K562 (cell line): ENCODE measurements around the gene DALRD3. TPM values are rescaled to one million over a fixed set of nuclear protein-coding genes. Genes with fewer than 3 reads are reported as not detected.

Experiments
- CREBBP ChIP-seq: IDR thresholded peaks from one replicate; pipeline ENCODE4 v1.6.1; 2012; ENCODE audit warnings: low read depth, mild to moderate bottlenecking, control low read depth, inconsistent platforms, low read length
- FOXK1 ChIP-seq: sonication (generic); formaldehyde crosslinking; IDR thresholded peaks from 2 replicates; pipeline ENCODE4 v1.8.0; 2022; ENCODE audit warnings: missing genetic modification reagents, mild to moderate bottlenecking, borderline replicate concordance
- GATAD2B ChIP-seq: fragments of 450-650 bp; IDR thresholded peaks from 2 replicates; pipeline ENCODE4 v1.6.1; 2017; ENCODE audit warnings: mild to moderate bottlenecking, borderline replicate concordance
- HDAC8 ChIP-seq: fragments of 450-650 bp; IDR thresholded peaks from 2 replicates; pipeline ENCODE4 v1.6.1; 2016; ENCODE audit warnings: mild to moderate bottlenecking, missing genetic modification characterization, moderate library complexity, missing compliant biosample characterization
- KAT2B ChIP-seq: IDR thresholded peaks from one replicate; pipeline ENCODE4 v1.6.1; 2012; ENCODE audit warnings: low read depth, mild to moderate bottlenecking, control low read depth, inconsistent platforms, low read length, moderate library complexity
- KAT8 ChIP-seq: fragments of 450-650 bp; IDR thresholded peaks from 2 replicates; pipeline ENCODE4 v1.6.1; 2016; ENCODE audit warnings: low read depth, mild to moderate bottlenecking
- KLF1 ChIP-seq: fragments of 450-650 bp; IDR thresholded peaks from 2 replicates; pipeline ENCODE4 v1.6.1; 2016; ENCODE audit warnings: missing genetic modification characterization, missing compliant biosample characterization
- POLR2AphosphoS5 ChIP-seq: IDR thresholded peaks from 2 replicates; pipeline ENCODE4 v1.6.1; 2011; ENCODE audit warnings: mild to moderate bottlenecking, low read depth, low read length, moderate library complexity; ENCODE audit not compliant: control insufficient read depth, insufficient read depth
- SIN3B ChIP-seq: fragments of 450-650 bp; IDR thresholded peaks from 2 replicates; pipeline ENCODE4 v1.6.1; 2017; ENCODE audit warnings: low read depth, mild to moderate bottlenecking, moderate library complexity
- SP2 ChIP-seq: IDR thresholded peaks from 2 replicates; pipeline ENCODE4 v1.6.1; 2011; ENCODE audit warnings: mild to moderate bottlenecking, low read depth, low read length, moderate library complexity; ENCODE audit not compliant: poor library complexity, severe bottlenecking; ENCODE audit errors: extremely low read depth
- TFAM ChIP-seq: fragments of 250-450 bp; sonication (Bioruptor Pico); conservative IDR thresholded peaks from 2 replicates; pipeline ENCODE4 v1.5.0; 2021; ENCODE audit warnings: mild to moderate bottlenecking, moderate library complexity
- YY1 ChIP-seq, 3 experiments: IDR thresholded peaks; 2 replicates each; pipeline ENCODE4 v1.6.1; 2011; ENCODE audit warnings: low read length in 2 of 3, mild to moderate bottlenecking in 2 of 3, moderate library complexity in 2 of 3, borderline replicate concordance in 1 of 3, control low read depth in 1 of 3, low read depth in 1 of 3; ENCODE audit not compliant: insufficient read depth in 3 of 3, insufficient replicate concordance in 2 of 3, control insufficient read depth in 1 of 3, insufficient read length in 1 of 3; ENCODE audit errors: extremely low read depth in 1 of 3
- ZNF140 ChIP-seq: fragments of 250-450 bp; sonication (Bioruptor Pico); IDR thresholded peaks from 2 replicates; pipeline ENCODE4 v1.8.0; 2021; ENCODE audit warnings: moderate library complexity, mild to moderate bottlenecking, inconsistent platforms
- ZNF3 ChIP-seq: fragments of 250-450 bp; sonication (Bioruptor Pico); IDR thresholded peaks from 2 replicates; pipeline ENCODE4 v1.5.0; 2021; ENCODE audit warnings: mild to moderate bottlenecking, moderate library complexity
- ZNF354B ChIP-seq: fragments of 250-450 bp; sonication (Bioruptor Pico); IDR thresholded peaks from 2 replicates; pipeline ENCODE4 v1.4.0; 2020
- ZNF592 ChIP-seq: fragments of 450-650 bp; IDR thresholded peaks from 2 replicates; pipeline ENCODE4 v1.6.1; 2017; ENCODE audit warnings: antibody characterized with exemption, mild to moderate bottlenecking
- ZNF699 ChIP-seq: fragments of 250-450 bp; sonication (Bioruptor Pico); IDR thresholded peaks from 2 replicates; pipeline ENCODE4 v1.8.0; 2021; ENCODE audit warnings: mild to moderate bottlenecking, moderate library complexity; ENCODE audit not compliant: insufficient replicate concordance
- polyA plus RNA-seq, 8 experiments: library from polyadenylated mRNA; depleted of rRNA in 4 of 8; stranded (reverse) in 5 of 8; unstranded in 3 of 8; fragments of >200 nt; fragmentation: Nextera tagmentation in 2 of 8; fragmentation: Illumina TruSeq in 1 of 8; extraction: Ambion mirVana in 2 of 8; extraction: Trizol in 1 of 8; gene quantifications; 2 replicates each; pipeline versions ENCODE4 v1.2.1 to v1.2.3, GENCODE V29; 2011 to 2014; ENCODE audit warnings: inconsistent platforms in 1 of 8, missing spikeins in 1 of 8
- total RNA-seq, 7 experiments: library from RNA; depleted of rRNA in 6 of 7; stranded (reverse); fragments of >200 nt in 6 of 7; fragmentation: Illumina TruSeq in 2 of 7; extraction: Trizol in 2 of 7; gene quantifications; 2 replicates each; pipeline versions ENCODE4 v1.2.1 to v1.2.3, GENCODE V29; 2011 to 2021; ENCODE audit warnings: low replicate concordance in 1 of 7
- TF ChIP-seq, protein P1 (sequence below): fragments of 250-450 bp; sonication (Bioruptor Pico); IDR thresholded peaks from 2 replicates; pipeline ENCODE4 v1.8.0; 2021; ENCODE audit warnings: moderate library complexity, mild to moderate bottlenecking, inconsistent platforms
- TF ChIP-seq, protein P2 (sequence below): conservative IDR thresholded peaks from 2 replicates; pipeline ENCODE4 v1.6.1; 2011; ENCODE audit warnings: low read depth, mild to moderate bottlenecking, low read length; ENCODE audit not compliant: control insufficient read depth

Gene DALRD3
- total and polyA plus RNA-seq, 9 of the 15 experiments (the other 6 are each of a cell fraction or from before 2014, with no cell fraction given), result 6.6 to 31.3 (median 14.4) TPM

DNA sequence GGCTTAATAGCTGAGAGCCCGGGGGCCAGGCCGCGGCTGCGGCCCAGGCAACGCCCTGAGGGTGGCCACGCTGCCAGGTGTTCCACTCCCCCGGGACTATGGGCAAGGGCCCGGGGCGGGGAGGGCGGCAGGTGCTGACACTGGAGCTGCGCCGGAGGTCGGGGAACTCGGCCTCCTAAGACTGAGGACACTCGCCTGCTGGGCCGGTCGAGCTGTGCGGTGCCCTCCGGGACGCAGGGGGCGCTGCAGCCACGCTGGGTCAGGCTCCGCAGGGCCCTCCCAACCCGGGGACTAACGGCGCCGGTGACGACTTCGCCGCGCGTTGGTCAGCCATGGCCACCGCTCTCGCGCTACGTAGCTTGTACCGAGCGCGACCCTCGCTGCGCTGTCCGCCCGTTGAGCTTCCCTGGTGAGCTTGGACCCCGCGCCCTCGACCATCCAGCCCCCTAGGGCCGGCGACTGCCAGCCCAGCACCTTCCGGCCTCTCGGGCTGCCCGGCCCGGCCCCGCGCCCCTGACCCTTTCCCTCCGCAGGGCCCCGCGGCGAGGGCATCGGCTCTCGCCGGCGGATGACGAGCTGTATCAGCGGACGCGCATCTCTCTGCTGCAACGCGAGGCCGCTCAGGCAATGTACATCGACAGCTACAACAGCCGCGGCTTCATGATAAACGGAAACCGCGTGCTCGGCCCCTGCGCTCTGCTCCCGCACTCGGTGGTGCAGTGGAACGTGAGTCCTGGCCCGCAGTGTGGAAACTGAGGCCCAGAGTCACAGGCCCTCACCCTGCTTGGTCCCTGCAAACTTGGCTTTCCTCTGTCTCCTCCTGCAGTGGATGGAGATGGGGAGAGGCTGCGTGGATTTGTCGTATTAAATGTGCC lies 3.7 kb upstream of the DALRD3 start, which contains the start of gene NDUFAF3 (continued):
- TF ChIP-seq, protein P1, sequence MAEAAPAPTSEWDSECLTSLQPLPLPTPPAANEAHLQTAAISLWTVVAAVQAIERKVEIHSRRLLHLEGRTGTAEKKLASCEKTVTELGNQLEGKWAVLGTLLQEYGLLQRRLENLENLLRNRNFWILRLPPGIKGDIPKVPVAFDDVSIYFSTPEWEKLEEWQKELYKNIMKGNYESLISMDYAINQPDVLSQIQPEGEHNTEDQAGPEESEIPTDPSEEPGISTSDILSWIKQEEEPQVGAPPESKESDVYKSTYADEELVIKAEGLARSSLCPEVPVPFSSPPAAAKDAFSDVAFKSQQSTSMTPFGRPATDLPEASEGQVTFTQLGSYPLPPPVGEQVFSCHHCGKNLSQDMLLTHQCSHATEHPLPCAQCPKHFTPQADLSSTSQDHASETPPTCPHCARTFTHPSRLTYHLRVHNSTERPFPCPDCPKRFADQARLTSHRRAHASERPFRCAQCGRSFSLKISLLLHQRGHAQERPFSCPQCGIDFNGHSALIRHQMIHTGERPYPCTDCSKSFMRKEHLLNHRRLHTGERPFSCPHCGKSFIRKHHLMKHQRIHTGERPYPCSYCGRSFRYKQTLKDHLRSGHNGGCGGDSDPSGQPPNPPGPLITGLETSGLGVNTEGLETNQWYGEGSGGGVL (CRISPR knock-in tag), result no peak
- peak; percentile 50 for TF ChIP-seq POLR2AphosphoS5
- TF ChIP-seq KAT8, result no peak
- peak; percentile 72 for TF ChIP-seq SP2
- 0 out of 2 replicates have a peak, but pooled peaks have one; percentile 40 for TF ChIP-seq ZNF592
- no peak; the same call in 1 of the 2 replicates for TF ChIP-seq FOXK1 (CRISPR knock-in tag)
- no peak for TF ChIP-seq KAT2B
- TF ChIP-seq ZNF140 (CRISPR knock-in tag), result no peak
- TF ChIP-seq GATAD2B, result 0 out of 2 replicates have a peak, but pooled peaks have one; percentile 49
- no peak for TF ChIP-seq ZNF3 (CRISPR knock-in tag)
- TF ChIP-seq ZNF354B, result no peak
- TF ChIP-seq YY1 (IDR thresholded peaks at IDR 0.05; ENCODE audit: borderline replicate concordance in 1 of 3, control insufficient read depth in 1 of 3, extremely low read depth in 1 of 3, insufficient read depth in 3 of 3, insufficient read length in 1 of 3, insufficient replicate concordance in 2 of 3, low read depth in 1 of 3, low read length in 2 of 3), result peak; percentile 57 to 94 (median 86)
- 0 out of 2 replicates have a peak, but pooled peaks have one; percentile 5 for TF ChIP-seq KLF1 (tag)
- no peak for TF ChIP-seq CREBBP
- no peak for TF ChIP-seq ZNF699 (CRISPR knock-in tag)
- peak; percentile 84 for TF ChIP-seq SIN3B
- TF ChIP-seq TFAM (CRISPR knock-in tag), result no peak
- TF ChIP-seq, protein P2, sequence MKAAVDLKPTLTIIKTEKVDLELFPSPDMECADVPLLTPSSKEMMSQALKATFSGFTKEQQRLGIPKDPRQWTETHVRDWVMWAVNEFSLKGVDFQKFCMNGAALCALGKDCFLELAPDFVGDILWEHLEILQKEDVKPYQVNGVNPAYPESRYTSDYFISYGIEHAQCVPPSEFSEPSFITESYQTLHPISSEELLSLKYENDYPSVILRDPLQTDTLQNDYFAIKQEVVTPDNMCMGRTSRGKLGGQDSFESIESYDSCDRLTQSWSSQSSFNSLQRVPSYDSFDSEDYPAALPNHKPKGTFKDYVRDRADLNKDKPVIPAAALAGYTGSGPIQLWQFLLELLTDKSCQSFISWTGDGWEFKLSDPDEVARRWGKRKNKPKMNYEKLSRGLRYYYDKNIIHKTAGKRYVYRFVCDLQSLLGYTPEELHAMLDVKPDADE, result peak; percentile 80
- no peak for TF ChIP-seq HDAC8 (tag)
